HG02588 (cell line): Measurements from ENCODE around the gene SPATA33.

ENCODE experiments used
- ATAC-seq: cut with Tn5 transposase; IDR thresholded peaks from one replicate; pipeline ENCODE4 v1.9.1; 2021; ENCODE audit warnings: mild to moderate bottlenecking, moderate library complexity; ENCODE audit not compliant: unreplicated experiment

Gene SPATA33

GRCh38 chr16:89706518-89707260 is 49.1 kb downstream of the SPATA33 start:
- ATAC-seq: no peak

DNA sequence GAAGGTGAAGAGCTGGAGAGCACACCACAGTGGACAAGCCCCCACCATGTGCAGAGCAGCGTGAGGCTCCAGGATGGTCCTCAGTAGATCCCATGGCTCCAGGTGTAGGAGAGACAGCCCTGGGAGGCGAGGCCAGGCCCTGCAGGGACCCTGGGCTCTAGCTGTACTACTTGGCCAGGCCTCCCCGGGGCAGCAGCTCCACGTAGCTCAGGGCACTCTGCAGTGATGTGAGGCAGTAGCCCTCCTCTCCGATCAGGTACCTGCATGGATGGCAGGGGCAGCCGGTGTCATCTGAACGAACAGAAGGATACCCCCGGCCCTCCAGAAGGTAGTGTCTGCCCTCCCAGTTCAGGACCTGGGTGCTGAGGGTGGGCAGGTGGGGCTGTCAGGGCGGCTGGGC is 50.1 kb downstream of the SPATA33 start:
- ATAC-seq: no peak

GRCh38 chr16:89708481-89708931 is 50.9 kb downstream of the SPATA33 start:
- no peak for ATAC-seq

GRCh38 chr16:89709166-89709565 is 51.5 kb downstream of the SPATA33 start:
- ATAC-seq: no peak

- no peak for ATAC-seq
These were observed 52.2 kb downstream of the SPATA33 start for GRCh38 chr16:89709716-89710432.

GRCh38 chr16:89710709-89711564 is 53.3 kb downstream of the SPATA33 start:
- ATAC-seq: no peak

- ATAC-seq: no peak
These were observed 54.1 kb downstream of the SPATA33 start for GRCh38 chr16:89711601-89712273.

- no peak for ATAC-seq
These were observed 54.7 kb downstream of the SPATA33 start for GRCh38 chr16:89712274-89712781.

GRCh38 chr16:89716493-89716892 is 58.9 kb downstream of the SPATA33 start:
- ATAC-seq: no peak

GRCh38 chr16:89716916-89717687 is 59.5 kb downstream of the SPATA33 start:
- no peak for ATAC-seq

GRCh38 chr16:89717688-89718505 is 60.3 kb downstream of the SPATA33 start:
- no peak for ATAC-seq
